Hematopoietic multipotent progenitor cell treated with erythropoietin and hydrocortisone succinate and interleukin-3 and kit ligand, for 15 days (in vitro differentiated cells): Measurements from ENCODE around the gene PHF14.
"Not testable (repeated sequence)": the region's sequence is repeated elsewhere in the genome, so short reads cannot be mapped to it uniquely, and the experiment has no call there.

Source experiments
- DNase-seq: peaks from one replicate; pipeline ENCODE4 v3.0.0-alpha.2; 2015; ENCODE audit warnings: low spot score

PHF14 gene

GRCh38 chr7:10977113-10977512 is 3.4 kb downstream of the PHF14 start:
- no peak for DNase-seq

GRCh38 chr7:10981317-10981716 is 7.6 kb downstream of the PHF14 start:
- no peak for DNase-seq

- DNase-seq: not testable (repeated sequence)
These were observed 17.1 kb downstream of the PHF14 start for GRCh38 chr7:10990748-10991147.

GRCh38 chr7:10995482-10996166 is 22.0 kb downstream of the PHF14 start:
- DNase-seq: not testable (repeated sequence)

GRCh38 chr7:10998996-10999757 is 25.5 kb downstream of the PHF14 start:
- DNase-seq: no peak

GRCh38 chr7:11005202-11005601 is 31.5 kb downstream of the PHF14 start:
- no peak for DNase-seq

- no peak for DNase-seq
These were observed 32.6 kb downstream of the PHF14 start for GRCh38 chr7:11006291-11006690.

- DNase-seq: no peak
These were observed 36.0 kb downstream of the PHF14 start for GRCh38 chr7:11009631-11010030.

- no peak for DNase-seq
These were observed 47.8 kb downstream of the PHF14 start for GRCh38 chr7:11021468-11021867.

- DNase-seq: no peak
These were observed 53.0 kb downstream of the PHF14 start for GRCh38 chr7:11026452-11027359.

- no peak for DNase-seq
These were observed 62.0 kb downstream of the PHF14 start for GRCh38 chr7:11035661-11036060.

GRCh38 chr7:11039974-11040373 is 66.3 kb downstream of the PHF14 start:
- no peak for DNase-seq

- DNase-seq: no peak
These were observed 80.4 kb downstream of the PHF14 start for GRCh38 chr7:11054033-11054432.

GRCh38 chr7:11060893-11061292 is 87.2 kb downstream of the PHF14 start:
- DNase-seq: no peak

- no peak for DNase-seq
These were observed 88.4 kb downstream of the PHF14 start for GRCh38 chr7:11062110-11062509.

GRCh38 chr7:11069591-11069990 is 95.9 kb downstream of the PHF14 start:
- no peak for DNase-seq

- no peak for DNase-seq
These were observed 104.1 kb downstream of the PHF14 start for GRCh38 chr7:11077816-11078215.

- no peak for DNase-seq
These were observed 104.7 kb downstream of the PHF14 start for GRCh38 chr7:11078247-11078834.

- no peak for DNase-seq
These were observed 106.2 kb downstream of the PHF14 start for GRCh38 chr7:11079907-11080306.

- DNase-seq: no peak
These were observed 108.4 kb downstream of the PHF14 start for GRCh38 chr7:11082121-11082520.

- no peak for DNase-seq
These were observed 109.0 kb downstream of the PHF14 start for GRCh38 chr7:11082552-11083213.

- no peak for DNase-seq
These were observed 109.5 kb downstream of the PHF14 start for GRCh38 chr7:11083214-11083568.
